GM12875 (cell line): ENCODE results near the gene ZCCHC2.

Experiments used
- H3K4me3 ChIP-seq: one replicate; pipeline ENCODE4 v1.5.1; 2011; ENCODE audit warnings: low read depth, low read length, control low read depth
- CTCF ChIP-seq: IDR thresholded peaks from 2 replicates; pipeline ENCODE4 v1.5.1; 2011; ENCODE audit warnings: low read depth, mild to moderate bottlenecking, control low read depth, inconsistent platforms, low read length, moderate library complexity, borderline replicate concordance; ENCODE audit not compliant: insufficient read depth

Gene ZCCHC2

GRCh38 chr18:62522504-62523254 lies at the start of gene ZCCHC2:
Gene ZCCHC2, plus strand, starts transcription at chr18:62523025. Its CDS starts 400 bp downstream, at chr18:62523425.
- peak within 1 kb of the TSS; percentile 94 for H3K4me3 ChIP-seq
- TF ChIP-seq CTCF = no peak

- TF ChIP-seq CTCF = no peak
- no peak overlapping the region for H3K4me3 ChIP-seq
Observed at GRCh38 chr18:62479574-62479973, 43.3 kb upstream of the ZCCHC2 start.

GRCh38 chr18:62480927-62481326 lies 41.9 kb upstream of the ZCCHC2 start:
- TF ChIP-seq CTCF = no peak
- no peak overlapping the region for H3K4me3 ChIP-seq

GRCh38 chr18:62484941-62485340 lies 37.9 kb upstream of the ZCCHC2 start:
- H3K4me3 ChIP-seq = no peak overlapping the region
- TF ChIP-seq CTCF = no peak

GRCh38 chr18:62485684-62486083 lies 37.1 kb upstream of the ZCCHC2 start:
- TF ChIP-seq CTCF = no peak

GRCh38 chr18:62486290-62486964 lies 36.4 kb upstream of the ZCCHC2 start:
- no peak overlapping the region for H3K4me3 ChIP-seq
- TF ChIP-seq CTCF = no peak

More at GRCh38 chr18:62485684-62486083, 37.1 kb upstream of the ZCCHC2 start:
- no peak overlapping the region for H3K4me3 ChIP-seq

- no peak for TF ChIP-seq CTCF
- H3K4me3 ChIP-seq = no peak overlapping the region
Observed at GRCh38 chr18:62487161-62487560, 35.7 kb upstream of the ZCCHC2 start.
